WTC11 (cell line): ENCODE results near the gene MITD1.

Experiments
- CREB1 ChIP-seq: sonication (generic); formaldehyde crosslinking; IDR thresholded peaks from 2 replicates; pipeline ENCODE4 v1.8.0; 2023; ENCODE audit warnings: mild to moderate bottlenecking, missing genetic modification reagents
- FOXP1 ChIP-seq: sonication (generic); formaldehyde crosslinking; IDR thresholded peaks from 2 replicates; pipeline ENCODE4 v1.8.0; 2022; ENCODE audit warnings: missing genetic modification reagents, mild to moderate bottlenecking, moderate library complexity, borderline replicate concordance
- SP1 ChIP-seq: sonication (generic); formaldehyde crosslinking; conservative IDR thresholded peaks from 2 replicates; pipeline ENCODE4 v1.8.1; 2022; ENCODE audit warnings: missing genetic modification reagents
- TF ChIP-seq, protein P1 (sequence below): sonication (generic); formaldehyde crosslinking; IDR thresholded peaks from 2 replicates; pipeline ENCODE4 v1.8.0; 2022; ENCODE audit warnings: missing genetic modification reagents
- TF ChIP-seq, protein P2 (sequence below): fragments of 200-600 bp; IDR thresholded peaks from 2 replicates; pipeline ENCODE4 v1.8.0; 2022; ENCODE audit warnings: antibody characterized with exemption
- TF ChIP-seq, protein P3 (sequence below): sonication (generic); formaldehyde crosslinking; IDR thresholded peaks from 2 replicates; pipeline ENCODE4 v1.8.1; 2023; ENCODE audit warnings: mild to moderate bottlenecking, missing genetic modification reagents, moderate library complexity
- TF ChIP-seq, protein P4 (sequence below): sonication (generic); formaldehyde crosslinking; IDR thresholded peaks from 2 replicates; pipeline ENCODE4 v1.8.0; 2023; ENCODE audit warnings: mild to moderate bottlenecking, missing genetic modification reagents
- TF ChIP-seq, protein P5 (sequence below): sonication (generic); formaldehyde crosslinking; conservative IDR thresholded peaks from 2 replicates; pipeline ENCODE4 v1.8.1; 2022; ENCODE audit warnings: mild to moderate bottlenecking, missing genetic modification reagents
- TF ChIP-seq, protein P6 (sequence below): sonication (generic); formaldehyde crosslinking; IDR thresholded peaks from 2 replicates; pipeline ENCODE4 v1.8.1; 2023; ENCODE audit warnings: mild to moderate bottlenecking, missing genetic modification reagents

DNA sequence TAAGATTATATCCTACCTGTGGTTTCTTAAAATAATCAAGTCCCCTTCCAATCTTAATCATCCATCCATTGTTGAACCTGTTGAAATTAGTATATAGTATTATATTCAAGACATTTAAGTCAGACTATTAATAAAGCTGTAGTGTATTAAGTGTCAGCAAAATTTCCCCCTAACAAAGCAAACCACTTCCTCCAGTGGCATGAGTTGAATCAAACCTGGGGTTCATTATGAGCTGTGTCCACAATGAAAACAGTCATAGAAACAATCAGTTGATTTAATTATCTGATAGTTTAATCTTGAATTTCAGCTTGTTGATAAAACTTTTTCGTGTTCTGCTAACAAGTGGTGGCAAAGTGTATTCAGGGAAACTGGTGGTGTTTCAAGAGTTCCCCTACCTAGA lies 11.3 kb downstream of the MITD1 start:
- TF ChIP-seq SP1 (CRISPR knock-in tag) (no peak), FOXP1 (no peak), CREB1 (no peak)
- TF ChIP-seq, protein P1, sequence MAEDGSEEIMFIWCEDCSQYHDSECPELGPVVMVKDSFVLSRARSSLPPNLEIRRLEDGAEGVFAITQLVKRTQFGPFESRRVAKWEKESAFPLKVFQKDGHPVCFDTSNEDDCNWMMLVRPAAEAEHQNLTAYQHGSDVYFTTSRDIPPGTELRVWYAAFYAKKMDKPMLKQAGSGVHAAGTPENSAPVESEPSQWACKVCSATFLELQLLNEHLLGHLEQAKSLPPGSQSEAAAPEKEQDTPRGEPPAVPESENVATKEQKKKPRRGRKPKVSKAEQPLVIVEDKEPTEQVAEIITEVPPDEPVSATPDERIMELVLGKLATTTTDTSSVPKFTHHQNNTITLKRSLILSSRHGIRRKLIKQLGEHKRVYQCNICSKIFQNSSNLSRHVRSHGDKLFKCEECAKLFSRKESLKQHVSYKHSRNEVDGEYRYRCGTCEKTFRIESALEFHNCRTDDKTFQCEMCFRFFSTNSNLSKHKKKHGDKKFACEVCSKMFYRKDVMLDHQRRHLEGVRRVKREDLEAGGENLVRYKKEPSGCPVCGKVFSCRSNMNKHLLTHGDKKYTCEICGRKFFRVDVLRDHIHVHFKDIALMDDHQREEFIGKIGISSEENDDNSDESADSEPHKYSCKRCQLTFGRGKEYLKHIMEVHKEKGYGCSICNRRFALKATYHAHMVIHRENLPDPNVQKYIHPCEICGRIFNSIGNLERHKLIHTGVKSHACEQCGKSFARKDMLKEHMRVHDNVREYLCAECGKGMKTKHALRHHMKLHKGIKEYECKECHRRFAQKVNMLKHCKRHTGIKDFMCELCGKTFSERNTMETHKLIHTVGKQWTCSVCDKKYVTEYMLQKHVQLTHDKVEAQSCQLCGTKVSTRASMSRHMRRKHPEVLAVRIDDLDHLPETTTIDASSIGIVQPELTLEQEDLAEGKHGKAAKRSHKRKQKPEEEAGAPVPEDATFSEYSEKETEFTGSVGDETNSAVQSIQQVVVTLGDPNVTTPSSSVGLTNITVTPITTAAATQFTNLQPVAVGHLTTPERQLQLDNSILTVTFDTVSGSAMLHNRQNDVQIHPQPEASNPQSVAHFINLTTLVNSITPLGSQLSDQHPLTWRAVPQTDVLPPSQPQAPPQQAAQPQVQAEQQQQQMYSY (CRISPR knock-in tag): no peak
- TF ChIP-seq, protein P2, sequence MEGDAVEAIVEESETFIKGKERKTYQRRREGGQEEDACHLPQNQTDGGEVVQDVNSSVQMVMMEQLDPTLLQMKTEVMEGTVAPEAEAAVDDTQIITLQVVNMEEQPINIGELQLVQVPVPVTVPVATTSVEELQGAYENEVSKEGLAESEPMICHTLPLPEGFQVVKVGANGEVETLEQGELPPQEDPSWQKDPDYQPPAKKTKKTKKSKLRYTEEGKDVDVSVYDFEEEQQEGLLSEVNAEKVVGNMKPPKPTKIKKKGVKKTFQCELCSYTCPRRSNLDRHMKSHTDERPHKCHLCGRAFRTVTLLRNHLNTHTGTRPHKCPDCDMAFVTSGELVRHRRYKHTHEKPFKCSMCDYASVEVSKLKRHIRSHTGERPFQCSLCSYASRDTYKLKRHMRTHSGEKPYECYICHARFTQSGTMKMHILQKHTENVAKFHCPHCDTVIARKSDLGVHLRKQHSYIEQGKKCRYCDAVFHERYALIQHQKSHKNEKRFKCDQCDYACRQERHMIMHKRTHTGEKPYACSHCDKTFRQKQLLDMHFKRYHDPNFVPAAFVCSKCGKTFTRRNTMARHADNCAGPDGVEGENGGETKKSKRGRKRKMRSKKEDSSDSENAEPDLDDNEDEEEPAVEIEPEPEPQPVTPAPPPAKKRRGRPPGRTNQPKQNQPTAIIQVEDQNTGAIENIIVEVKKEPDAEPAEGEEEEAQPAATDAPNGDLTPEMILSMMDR: no peak
- TF ChIP-seq, protein P3, sequence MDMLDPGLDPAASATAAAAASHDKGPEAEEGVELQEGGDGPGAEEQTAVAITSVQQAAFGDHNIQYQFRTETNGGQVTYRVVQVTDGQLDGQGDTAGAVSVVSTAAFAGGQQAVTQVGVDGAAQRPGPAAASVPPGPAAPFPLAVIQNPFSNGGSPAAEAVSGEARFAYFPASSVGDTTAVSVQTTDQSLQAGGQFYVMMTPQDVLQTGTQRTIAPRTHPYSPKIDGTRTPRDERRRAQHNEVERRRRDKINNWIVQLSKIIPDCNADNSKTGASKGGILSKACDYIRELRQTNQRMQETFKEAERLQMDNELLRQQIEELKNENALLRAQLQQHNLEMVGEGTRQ: no peak
- TF ChIP-seq, protein P4, sequence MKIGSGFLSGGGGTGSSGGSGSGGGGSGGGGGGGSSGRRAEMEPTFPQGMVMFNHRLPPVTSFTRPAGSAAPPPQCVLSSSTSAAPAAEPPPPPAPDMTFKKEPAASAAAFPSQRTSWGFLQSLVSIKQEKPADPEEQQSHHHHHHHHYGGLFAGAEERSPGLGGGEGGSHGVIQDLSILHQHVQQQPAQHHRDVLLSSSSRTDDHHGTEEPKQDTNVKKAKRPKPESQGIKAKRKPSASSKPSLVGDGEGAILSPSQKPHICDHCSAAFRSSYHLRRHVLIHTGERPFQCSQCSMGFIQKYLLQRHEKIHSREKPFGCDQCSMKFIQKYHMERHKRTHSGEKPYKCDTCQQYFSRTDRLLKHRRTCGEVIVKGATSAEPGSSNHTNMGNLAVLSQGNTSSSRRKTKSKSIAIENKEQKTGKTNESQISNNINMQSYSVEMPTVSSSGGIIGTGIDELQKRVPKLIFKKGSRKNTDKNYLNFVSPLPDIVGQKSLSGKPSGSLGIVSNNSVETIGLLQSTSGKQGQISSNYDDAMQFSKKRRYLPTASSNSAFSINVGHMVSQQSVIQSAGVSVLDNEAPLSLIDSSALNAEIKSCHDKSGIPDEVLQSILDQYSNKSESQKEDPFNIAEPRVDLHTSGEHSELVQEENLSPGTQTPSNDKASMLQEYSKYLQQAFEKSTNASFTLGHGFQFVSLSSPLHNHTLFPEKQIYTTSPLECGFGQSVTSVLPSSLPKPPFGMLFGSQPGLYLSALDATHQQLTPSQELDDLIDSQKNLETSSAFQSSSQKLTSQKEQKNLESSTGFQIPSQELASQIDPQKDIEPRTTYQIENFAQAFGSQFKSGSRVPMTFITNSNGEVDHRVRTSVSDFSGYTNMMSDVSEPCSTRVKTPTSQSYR (CRISPR knock-in tag): no peak
- TF ChIP-seq, protein P5, sequence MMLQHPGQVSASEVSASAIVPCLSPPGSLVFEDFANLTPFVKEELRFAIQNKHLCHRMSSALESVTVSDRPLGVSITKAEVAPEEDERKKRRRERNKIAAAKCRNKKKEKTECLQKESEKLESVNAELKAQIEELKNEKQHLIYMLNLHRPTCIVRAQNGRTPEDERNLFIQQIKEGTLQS (CRISPR knock-in tag): no peak
- TF ChIP-seq, protein P6, sequence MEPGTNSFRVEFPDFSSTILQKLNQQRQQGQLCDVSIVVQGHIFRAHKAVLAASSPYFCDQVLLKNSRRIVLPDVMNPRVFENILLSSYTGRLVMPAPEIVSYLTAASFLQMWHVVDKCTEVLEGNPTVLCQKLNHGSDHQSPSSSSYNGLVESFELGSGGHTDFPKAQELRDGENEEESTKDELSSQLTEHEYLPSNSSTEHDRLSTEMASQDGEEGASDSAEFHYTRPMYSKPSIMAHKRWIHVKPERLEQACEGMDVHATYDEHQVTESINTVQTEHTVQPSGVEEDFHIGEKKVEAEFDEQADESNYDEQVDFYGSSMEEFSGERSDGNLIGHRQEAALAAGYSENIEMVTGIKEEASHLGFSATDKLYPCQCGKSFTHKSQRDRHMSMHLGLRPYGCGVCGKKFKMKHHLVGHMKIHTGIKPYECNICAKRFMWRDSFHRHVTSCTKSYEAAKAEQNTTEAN (CRISPR knock-in tag): no peak
